ENCODE measurements around the gene SEMA6A. TPM values are rescaled to one million over a fixed set of nuclear protein-coding genes. Genes with fewer than 3 reads are reported as not detected.
A peak's percentile ranks its signal among the peaks of the same experiment; 100 is the strongest.

Gene SEMA6A
- total and polyA plus RNA-seq, 5 donors from 2014 or later: 0.15 to 1.4 (median 0.54) TPM; not detected in 1

GRCh38 chr5:116437922-116438578 is 136.6 kb downstream of the SEMA6A start:
- Histone ChIP-seq H3K36me3 (ENCODE audit: control insufficient read depth, insufficient read depth, low read length) (no peaks in the 10 kb centered on the region), H3K27ac (ENCODE audit: insufficient read depth, low read length, poor library complexity, severe bottlenecking) (no peak overlapping the region), H3K27me3 (ENCODE audit: control insufficient read depth, insufficient read depth, low read length) (no peaks in the 10 kb centered on the region), H3K9me3 (ENCODE audit: control insufficient read depth in 2 of 2, low read length in 2 of 2) (no peaks in the 10 kb centered on the region), H3K4me1 (ENCODE audit: control insufficient read depth, insufficient read depth, low read length, poor library complexity, severe bottlenecking) (no peaks in the 10 kb centered on the region), H3K4me3 (ENCODE audit: low read depth, low read length) (no peak overlapping the region)
- peaks cover 0 to 2% (median 0%) of the 10 kb centered on the region in 7 donors for H3K9me3 Mint-ChIP-seq
- no peaks in the 10 kb centered on the region for H3K4me1 Mint-ChIP-seq
- H3K27me3 Mint-ChIP-seq: no peaks in the 10 kb centered on the region
- H3K27ac Mint-ChIP-seq: no peak overlapping the region
- H3K4me3 Mint-ChIP-seq: no peak overlapping the region
- DNase-seq (no peak), ATAC-seq (ENCODE audit: low read depth in 2 of 2) (no peak)
- peaks cover 32% of the 10 kb centered on the region for H3K36me3 Mint-ChIP-seq

GRCh38 chr5:116437351-116437705 is 137.3 kb downstream of the SEMA6A start:
- Mint-ChIP-seq H3K9me3 (peaks cover 0 to 2% (median 0%) of the 10 kb centered on the region in 7 donors), H3K27ac (no peak overlapping the region), H3K4me1 (no peaks in the 10 kb centered on the region), H3K4me3 (no peak overlapping the region), H3K27me3 (no peaks in the 10 kb centered on the region), H3K36me3 (peaks cover 36% of the 10 kb centered on the region)
- ATAC-seq (ENCODE audit: low read depth in 2 of 2) (no peak), DNase-seq (no peak)
- Histone ChIP-seq H3K36me3 (ENCODE audit: control insufficient read depth, insufficient read depth, low read length) (no peaks in the 10 kb centered on the region), H3K4me3 (ENCODE audit: low read depth, low read length) (no peak overlapping the region), H3K27me3 (ENCODE audit: control insufficient read depth, insufficient read depth, low read length) (no peaks in the 10 kb centered on the region), H3K4me1 (ENCODE audit: control insufficient read depth, insufficient read depth, low read length, poor library complexity, severe bottlenecking) (no peaks in the 10 kb centered on the region), H3K9me3 (ENCODE audit: control insufficient read depth in 2 of 2, low read length in 2 of 2) (no peaks in the 10 kb centered on the region), H3K27ac (ENCODE audit: insufficient read depth, low read length, poor library complexity, severe bottlenecking) (no peak overlapping the region)

GRCh38 chr5:116436674-116437350 is 137.8 kb downstream of the SEMA6A start:
- Mint-ChIP-seq H3K4me1 (no peaks in the 10 kb centered on the region), H3K9me3 (peaks cover 0 to 2% (median 0%) of the 10 kb centered on the region in 7 donors), H3K27me3 (no peaks in the 10 kb centered on the region), H3K36me3 (peaks cover 35% of the 10 kb centered on the region), H3K4me3 (no peak overlapping the region), H3K27ac (no peak overlapping the region)
- no peak overlapping the region for H3K27ac ChIP-seq (ENCODE audit: insufficient read depth, low read length, poor library complexity, severe bottlenecking)
- H3K9me3 ChIP-seq (ENCODE audit: control insufficient read depth in 2 of 2, low read length in 2 of 2): no peaks in the 10 kb centered on the region
- H3K36me3 ChIP-seq (ENCODE audit: control insufficient read depth, insufficient read depth, low read length): no peaks in the 10 kb centered on the region
- H3K4me3 ChIP-seq (ENCODE audit: low read depth, low read length): no peak overlapping the region
- no peaks in the 10 kb centered on the region for H3K4me1 ChIP-seq (ENCODE audit: control insufficient read depth, insufficient read depth, low read length, poor library complexity, severe bottlenecking)
- ATAC-seq (ENCODE audit: low read depth in 2 of 2): no peak
- no peaks in the 10 kb centered on the region for H3K27me3 ChIP-seq (ENCODE audit: control insufficient read depth, insufficient read depth, low read length)
- DNase-seq: no peak

- Histone ChIP-seq H3K4me3 (ENCODE audit: low read depth, low read length) (no peak overlapping the region), H3K27me3 (ENCODE audit: control insufficient read depth, insufficient read depth, low read length) (no peaks in the 10 kb centered on the region), H3K4me1 (ENCODE audit: control insufficient read depth, insufficient read depth, low read length, poor library complexity, severe bottlenecking) (no peaks in the 10 kb centered on the region), H3K27ac (ENCODE audit: insufficient read depth, low read length, poor library complexity, severe bottlenecking) (no peak overlapping the region), H3K36me3 (ENCODE audit: control insufficient read depth, insufficient read depth, low read length) (no peaks in the 10 kb centered on the region), H3K9me3 (ENCODE audit: control insufficient read depth in 2 of 2, low read length in 2 of 2) (no peaks in the 10 kb centered on the region)
- H3K36me3 Mint-ChIP-seq: peaks cover 22% of the 10 kb centered on the region
- H3K9me3 Mint-ChIP-seq: peaks cover 0 to 2% (median 0%) of the 10 kb centered on the region in 7 donors
- H3K4me1 Mint-ChIP-seq: peaks cover 0 to 4% (median 0%) of the 10 kb centered on the region in 4 donors
- DNase-seq (no peak), ATAC-seq (ENCODE audit: low read depth in 2 of 2) (no peak)
- no peak overlapping the region for H3K27ac Mint-ChIP-seq
- H3K4me3 Mint-ChIP-seq: no peak overlapping the region
- no peaks in the 10 kb centered on the region for H3K27me3 Mint-ChIP-seq
Observed at GRCh38 chr5:116428966-116429365, 145.7 kb downstream of the SEMA6A start.

GRCh38 chr5:116428413-116428812 is 146.2 kb downstream of the SEMA6A start:
- H3K27me3 Mint-ChIP-seq: no peaks in the 10 kb centered on the region
- Histone ChIP-seq H3K27ac (ENCODE audit: insufficient read depth, low read length, poor library complexity, severe bottlenecking) (no peak overlapping the region), H3K36me3 (ENCODE audit: control insufficient read depth, insufficient read depth, low read length) (no peaks in the 10 kb centered on the region), H3K4me1 (ENCODE audit: control insufficient read depth, insufficient read depth, low read length, poor library complexity, severe bottlenecking) (no peaks in the 10 kb centered on the region), H3K9me3 (ENCODE audit: control insufficient read depth in 2 of 2, low read length in 2 of 2) (no peaks in the 10 kb centered on the region), H3K27me3 (ENCODE audit: control insufficient read depth, insufficient read depth, low read length) (no peaks in the 10 kb centered on the region), H3K4me3 (ENCODE audit: low read depth, low read length) (no peak overlapping the region)
- no peak for ATAC-seq (ENCODE audit: low read depth in 2 of 2)
- no peak overlapping the region for H3K27ac Mint-ChIP-seq
- H3K4me3 Mint-ChIP-seq: no peak overlapping the region
- no peak for DNase-seq
- peaks cover 0 to 4% (median 0%) of the 10 kb centered on the region in 4 donors for H3K4me1 Mint-ChIP-seq
- H3K36me3 Mint-ChIP-seq: peaks cover 25% of the 10 kb centered on the region
- H3K9me3 Mint-ChIP-seq: peaks cover 0 to 2% (median 0%) of the 10 kb centered on the region in 7 donors

GRCh38 chr5:116424951-116425350 is 149.7 kb downstream of the SEMA6A start:
- Mint-ChIP-seq H3K4me3 (no peak overlapping the region), H3K27ac (peak overlapping the region in 1 of 3 donors; percentile 58), H3K36me3 (peaks cover 33% of the 10 kb centered on the region), H3K4me1 (peaks cover 0 to 4% (median 0%) of the 10 kb centered on the region in 4 donors), H3K9me3 (peaks cover 0 to 2% (median 0%) of the 10 kb centered on the region in 7 donors), H3K27me3 (no peaks in the 10 kb centered on the region)
- no peak for ATAC-seq (ENCODE audit: low read depth in 2 of 2)
- H3K36me3 ChIP-seq (ENCODE audit: control insufficient read depth, insufficient read depth, low read length): no peaks in the 10 kb centered on the region
- no peak overlapping the region for H3K4me3 ChIP-seq (ENCODE audit: low read depth, low read length)
- H3K27ac ChIP-seq (ENCODE audit: insufficient read depth, low read length, poor library complexity, severe bottlenecking): no peak overlapping the region
- no peaks in the 10 kb centered on the region for H3K9me3 ChIP-seq (ENCODE audit: control insufficient read depth in 2 of 2, low read length in 2 of 2)
- no peaks in the 10 kb centered on the region for H3K27me3 ChIP-seq (ENCODE audit: control insufficient read depth, insufficient read depth, low read length)
- H3K4me1 ChIP-seq (ENCODE audit: control insufficient read depth, insufficient read depth, low read length, poor library complexity, severe bottlenecking): no peaks in the 10 kb centered on the region
- no peak for DNase-seq

- Histone ChIP-seq H3K9me3 (ENCODE audit: control insufficient read depth in 2 of 2, low read length in 2 of 2) (no peaks in the 10 kb centered on the region), H3K27me3 (ENCODE audit: control insufficient read depth, insufficient read depth, low read length) (no peaks in the 10 kb centered on the region), H3K27ac (ENCODE audit: insufficient read depth, low read length, poor library complexity, severe bottlenecking) (no peak overlapping the region), H3K4me1 (ENCODE audit: control insufficient read depth, insufficient read depth, low read length, poor library complexity, severe bottlenecking) (no peaks in the 10 kb centered on the region), H3K4me3 (ENCODE audit: low read depth, low read length) (no peak overlapping the region), H3K36me3 (ENCODE audit: control insufficient read depth, insufficient read depth, low read length) (no peaks in the 10 kb centered on the region)
- no peak overlapping the region for H3K27ac Mint-ChIP-seq
- H3K36me3 Mint-ChIP-seq: peaks cover 36% of the 10 kb centered on the region
- H3K4me3 Mint-ChIP-seq: no peak overlapping the region
- no peak for ATAC-seq (ENCODE audit: low read depth in 2 of 2)
- no peaks in the 10 kb centered on the region for H3K27me3 Mint-ChIP-seq
- H3K4me1 Mint-ChIP-seq: peaks cover 0 to 4% (median 0%) of the 10 kb centered on the region in 4 donors
- DNase-seq: no peak
- H3K9me3 Mint-ChIP-seq: peaks cover 0 to 2% (median 0%) of the 10 kb centered on the region in 7 donors
Observed at GRCh38 chr5:116424258-116424615, 150.4 kb downstream of the SEMA6A start.
